GM12873 (cell line): Measurements from ENCODE around the gene MYOZ2.

ENCODE experiments used
- CTCF ChIP-seq: IDR thresholded peaks from 2 replicates; pipeline ENCODE4 v1.5.1; 2012; ENCODE audit warnings: low read depth, mild to moderate bottlenecking, moderate library complexity, low read length, control low read depth; ENCODE audit not compliant: insufficient read depth; ENCODE audit errors: missing control alignments

The MYOZ2 gene

GRCh38 chr4:119233191-119233590, 97.6 kb downstream of the MYOZ2 start:
- no peak for TF ChIP-seq CTCF

GRCh38 chr4:119233750-119234149, 98.1 kb downstream of the MYOZ2 start:
- no peak for TF ChIP-seq CTCF

DNA sequence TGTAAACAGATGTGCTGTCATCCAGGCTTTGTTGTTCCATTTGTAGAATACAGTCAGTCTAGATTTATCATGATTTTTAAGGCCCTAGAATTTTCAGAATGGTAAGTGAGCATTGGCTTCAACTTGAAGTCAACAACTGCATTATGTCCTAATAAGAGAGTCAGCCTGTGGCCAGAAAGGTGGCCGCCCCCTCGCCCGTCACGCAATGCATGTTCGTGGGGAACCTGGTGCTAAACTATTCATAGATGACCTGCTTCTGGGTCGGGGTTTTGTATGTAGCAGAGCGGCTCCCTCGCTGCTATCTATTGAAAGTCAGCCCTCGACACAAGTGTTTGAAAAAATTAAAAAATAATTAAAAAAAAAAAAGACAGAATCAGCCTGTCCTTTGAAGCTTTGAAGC, 101.6 kb downstream of the MYOZ2 start:
- no peak for TF ChIP-seq CTCF
